Frontal cortex (tissue), 4 donors: ENCODE data around the gene IRS4. TPM values are rescaled to one million over a fixed set of nuclear protein-coding genes. Genes with fewer than 3 reads are reported as not detected.
A peak's percentile ranks its signal among the peaks of the same experiment; 100 is the strongest.

ENCODE experiments used
- DNase-seq, 2 donors: peaks; one replicate each; pipeline ENCODE4 v3.0.0; 2012; ENCODE audit warnings: low spot score in 2 of 2
- FAIRE-seq: peaks from 2 replicates; lab custom pipeline; 2012; peaks lifted over from hg19 to GRCh38; lab: Jason Lieb, UNC
- total RNA-seq: library from RNA; depleted of rRNA; stranded (reverse); fragments of >200 nt; gene quantifications from one replicate; pipeline ENCODE4 v1.2.3, GENCODE V29; 2014
- donor health status: control.
- donor health status: control.
- donor health status: control.

IRS4 gene
- 1.2 TPM for total RNA-seq

- DNase-seq: no peak
- FAIRE-seq: no peak
Measured at GRCh38 chrX:108736509-108737479, at the start of gene IRS4. Gene IRS4 (minus strand): TSS chrX:108736563.

GRCh38 chrX:108772549-108772948, 36.2 kb upstream of the IRS4 start:
- no peak for DNase-seq
- no peak for FAIRE-seq

GRCh38 chrX:108763559-108763958, 27.2 kb upstream of the IRS4 start:
- no peak for DNase-seq
- FAIRE-seq: no peak

GRCh38 chrX:108740299-108740774, 4.0 kb upstream of the IRS4 start:
- DNase-seq (no peak), FAIRE-seq (no peak)

GRCh38 chrX:108737754-108738153, 1.4 kb upstream of the IRS4 start:
- FAIRE-seq: no peak
- DNase-seq: no peak

GRCh38 chrX:108735679-108736508, 469 bp downstream of the IRS4 start:
- no peak for FAIRE-seq
- no peak for DNase-seq

- FAIRE-seq (no peak), DNase-seq (no peak)
Measured at GRCh38 chrX:108735091-108735678, 1.2 kb downstream of the IRS4 start.

- FAIRE-seq: no peak
- DNase-seq: no peak
Measured at GRCh38 chrX:108734426-108734825, 1.9 kb downstream of the IRS4 start.

- DNase-seq (no peak), FAIRE-seq (no peak)
Measured at GRCh38 chrX:108732630-108733321, 3.6 kb downstream of the IRS4 start.

GRCh38 chrX:108731153-108731552, 5.2 kb downstream of the IRS4 start:
- DNase-seq (no peak), FAIRE-seq (no peak)

- no peak for FAIRE-seq
- no peak for DNase-seq
Measured at GRCh38 chrX:108726748-108727147, 9.6 kb downstream of the IRS4 start.

GRCh38 chrX:108722561-108722960, 13.8 kb downstream of the IRS4 start:
- FAIRE-seq (no peak), DNase-seq (no peak)

- DNase-seq (no peak), FAIRE-seq (no peak)
Measured at GRCh38 chrX:108712886-108713285, 23.5 kb downstream of the IRS4 start.

- DNase-seq (no peak), FAIRE-seq (no peak)
Measured at GRCh38 chrX:108704839-108705238, 31.5 kb downstream of the IRS4 start.

GRCh38 chrX:108702530-108702929, 33.8 kb downstream of the IRS4 start:
- no peak for FAIRE-seq
- DNase-seq: no peak

- FAIRE-seq (no peak), DNase-seq (no peak)
Measured at GRCh38 chrX:108701633-108702032, 34.7 kb downstream of the IRS4 start.

GRCh38 chrX:108699368-108699767, 37.0 kb downstream of the IRS4 start:
- no peak for DNase-seq
- FAIRE-seq: peak; percentile 47

- no peak for DNase-seq
- no peak for FAIRE-seq
Measured at GRCh38 chrX:108696690-108697089, 39.7 kb downstream of the IRS4 start.
